Astrocyte (in vitro differentiated cells and primary cell): ENCODE results near the gene AMN. TPM values are rescaled to one million over a fixed set of nuclear protein-coding genes. Genes with fewer than 3 reads are reported as not detected.
A peak's percentile ranks its signal among the peaks of the same experiment; 100 is the strongest.

Source experiments
- DNase-seq: peaks from one replicate; pipeline ENCODE4 v3.0.0-alpha.2; 2010; ENCODE audit warnings: low read depth
- FAIRE-seq: peaks from 2 replicates; lab custom pipeline; 2011; peaks lifted over from hg19 to GRCh38; lab: Jason Lieb, UNC
- H2AFZ ChIP-seq: 2 replicates; pipeline ENCODE4 v1.6.0; 2012; ENCODE audit warnings: low read depth, low read length, inconsistent platforms
- H3K27ac ChIP-seq: 2 replicates; pipeline ENCODE4 v1.5.1; 2011; ENCODE audit warnings: low read depth, low read length, inconsistent platforms
- H3K27me3 ChIP-seq: 2 replicates; pipeline ENCODE4 v1.6.0; 2011; ENCODE audit warnings: low read length, inconsistent platforms; ENCODE audit not compliant: insufficient read depth
- H3K36me3 ChIP-seq: 2 replicates; pipeline ENCODE4 v1.5.1; 2011; ENCODE audit warnings: low read length, inconsistent platforms; ENCODE audit not compliant: insufficient read depth
- H3K4me1 ChIP-seq: 2 replicates; pipeline ENCODE4 v1.5.1; 2011; ENCODE audit warnings: low read length, inconsistent platforms; ENCODE audit not compliant: insufficient read depth
- H3K4me2 ChIP-seq: 2 replicates; pipeline ENCODE4 v1.6.0; 2012; ENCODE audit warnings: low read length, inconsistent platforms
- H3K4me3 ChIP-seq: 2 replicates; pipeline ENCODE4 v1.5.1; 2011; ENCODE audit warnings: low read depth, mild to moderate bottlenecking, low read length, inconsistent platforms; ENCODE audit not compliant: insufficient read depth
- H3K79me2 ChIP-seq: 2 replicates; pipeline ENCODE4 v1.6.0; 2012; ENCODE audit warnings: mild to moderate bottlenecking, low read length, inconsistent platforms; ENCODE audit not compliant: insufficient read depth
- H3K9ac ChIP-seq: 2 replicates; pipeline ENCODE4 v1.6.0; 2012; ENCODE audit warnings: mild to moderate bottlenecking, low read length, inconsistent platforms
- H3K9me3 ChIP-seq: 2 replicates; pipeline ENCODE4 v1.5.1; 2012; ENCODE audit warnings: low read depth, mild to moderate bottlenecking, low read length, inconsistent platforms; ENCODE audit not compliant: insufficient read depth
- H4K20me1 ChIP-seq: 2 replicates; pipeline ENCODE4 v1.6.0; 2012; ENCODE audit warnings: low read length, inconsistent platforms; ENCODE audit not compliant: insufficient read depth
- H3K27ac Mint-ChIP-seq: one replicate; pipeline ENCODE4 v1.8.0; 2021; ENCODE audit warnings: mild to moderate bottlenecking, mixed read lengths; ENCODE audit not compliant: unreplicated experiment
- H3K27me3 Mint-ChIP-seq: one replicate; pipeline ENCODE4 v1.8.0; 2021; ENCODE audit warnings: low read depth, mixed read lengths; ENCODE audit not compliant: unreplicated experiment
- H3K36me3 Mint-ChIP-seq: one replicate; pipeline ENCODE4 v1.8.0; 2021; ENCODE audit warnings: low read depth, mixed read lengths; ENCODE audit not compliant: unreplicated experiment
- H3K4me1 Mint-ChIP-seq: one replicate; pipeline ENCODE4 v1.8.0; 2021; ENCODE audit warnings: low read depth, mixed read lengths; ENCODE audit not compliant: unreplicated experiment
- H3K4me3 Mint-ChIP-seq: one replicate; pipeline ENCODE4 v1.8.0; 2021; ENCODE audit warnings: mild to moderate bottlenecking, moderate library complexity, mixed read lengths; ENCODE audit not compliant: unreplicated experiment
- H3K9me3 Mint-ChIP-seq: one replicate; pipeline ENCODE4 v1.8.0; 2021; ENCODE audit warnings: mild to moderate bottlenecking, mixed read lengths; ENCODE audit not compliant: unreplicated experiment
- EZH2 ChIP-seq: IDR thresholded peaks from 2 replicates; pipeline ENCODE4 v1.6.1; 2012; ENCODE audit warnings: mild to moderate bottlenecking, low read length, inconsistent platforms; ENCODE audit not compliant: insufficient read depth
- total RNA-seq: library from RNA; stranded (reverse); gene quantifications from 2 replicates; pipeline ENCODE4 v1.2.1, GENCODE V29; 2021
- TF ChIP-seq, protein P1 (sequence below): IDR thresholded peaks from 2 replicates; pipeline ENCODE4 v1.5.1; 2011; ENCODE audit warnings: low read depth, mild to moderate bottlenecking, inconsistent platforms, low read length, moderate library complexity; ENCODE audit not compliant: insufficient read depth

AMN gene
- total RNA-seq, 1 donor from 2014 or later: 2.0 TPM

DNA sequence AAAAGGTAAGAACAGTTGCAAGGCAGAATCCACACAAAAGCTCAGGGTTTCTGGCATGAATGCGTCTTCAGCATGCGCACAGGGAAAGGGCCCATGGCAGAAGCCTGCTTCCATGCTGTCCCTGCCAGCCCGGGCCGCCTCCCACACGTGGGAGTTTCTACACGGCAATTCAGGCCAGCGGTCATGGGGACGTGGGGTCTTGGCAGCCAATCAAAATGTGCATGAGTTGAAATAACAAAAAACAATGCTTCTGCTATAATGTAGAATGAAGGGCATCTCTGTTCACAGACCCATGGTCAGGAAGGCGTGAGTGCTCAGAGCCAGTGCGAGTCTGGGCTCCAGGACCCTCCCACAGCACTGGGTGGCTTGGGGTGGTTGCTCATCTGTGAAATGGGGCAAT lies 28.6 kb downstream of the AMN start:
- DNase-seq (no peak), FAIRE-seq (no peak)
- Mint-ChIP-seq H3K36me3 (peaks cover 27% of the 10 kb centered on the region), H3K4me3 (no peak overlapping the region), H3K9me3 (no peaks in the 10 kb centered on the region), H3K27me3 (no peaks in the 10 kb centered on the region), H3K27ac (no peak overlapping the region), H3K4me1 (peaks cover 10% of the 10 kb centered on the region)
- Histone ChIP-seq H3K79me2 (no peaks in the 10 kb centered on the region), H2AFZ (no peak overlapping the region), H3K4me2 (no peak overlapping the region), H3K4me1 (peaks cover 27% of the 10 kb centered on the region), H3K4me3 (no peak overlapping the region), H3K27me3 (no peaks in the 10 kb centered on the region), H3K27ac (no peak overlapping the region), H3K36me3 (peaks cover 56% of the 10 kb centered on the region), H3K9me3 (no peaks in the 10 kb centered on the region), H3K9ac (no peak overlapping the region), H4K20me1 (peaks cover 68% of the 10 kb centered on the region)
- TF ChIP-seq, protein P1, sequence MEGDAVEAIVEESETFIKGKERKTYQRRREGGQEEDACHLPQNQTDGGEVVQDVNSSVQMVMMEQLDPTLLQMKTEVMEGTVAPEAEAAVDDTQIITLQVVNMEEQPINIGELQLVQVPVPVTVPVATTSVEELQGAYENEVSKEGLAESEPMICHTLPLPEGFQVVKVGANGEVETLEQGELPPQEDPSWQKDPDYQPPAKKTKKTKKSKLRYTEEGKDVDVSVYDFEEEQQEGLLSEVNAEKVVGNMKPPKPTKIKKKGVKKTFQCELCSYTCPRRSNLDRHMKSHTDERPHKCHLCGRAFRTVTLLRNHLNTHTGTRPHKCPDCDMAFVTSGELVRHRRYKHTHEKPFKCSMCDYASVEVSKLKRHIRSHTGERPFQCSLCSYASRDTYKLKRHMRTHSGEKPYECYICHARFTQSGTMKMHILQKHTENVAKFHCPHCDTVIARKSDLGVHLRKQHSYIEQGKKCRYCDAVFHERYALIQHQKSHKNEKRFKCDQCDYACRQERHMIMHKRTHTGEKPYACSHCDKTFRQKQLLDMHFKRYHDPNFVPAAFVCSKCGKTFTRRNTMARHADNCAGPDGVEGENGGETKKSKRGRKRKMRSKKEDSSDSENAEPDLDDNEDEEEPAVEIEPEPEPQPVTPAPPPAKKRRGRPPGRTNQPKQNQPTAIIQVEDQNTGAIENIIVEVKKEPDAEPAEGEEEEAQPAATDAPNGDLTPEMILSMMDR: no peak
- no peak for TF ChIP-seq EZH2

DNA sequence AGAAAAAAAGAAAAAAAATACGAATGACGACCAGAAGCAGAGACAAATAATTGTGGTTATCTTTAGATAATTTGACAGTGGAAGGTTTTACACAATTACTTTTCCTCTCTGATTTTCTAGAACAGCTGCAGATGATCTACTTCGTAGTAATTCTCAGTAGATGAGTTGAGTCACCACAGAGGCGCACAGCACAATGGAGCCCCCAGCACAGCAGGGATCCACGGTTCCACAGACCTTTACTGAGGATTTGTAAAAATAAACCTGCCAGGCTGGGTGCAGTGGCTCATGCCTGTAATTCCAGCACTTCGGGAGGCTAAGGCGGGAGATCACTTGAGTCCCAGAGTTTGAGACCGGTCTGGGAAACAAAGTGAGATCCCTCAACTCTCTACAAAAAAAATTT lies 29.3 kb downstream of the AMN start:
- H3K27ac ChIP-seq: no peak overlapping the region

DNA sequence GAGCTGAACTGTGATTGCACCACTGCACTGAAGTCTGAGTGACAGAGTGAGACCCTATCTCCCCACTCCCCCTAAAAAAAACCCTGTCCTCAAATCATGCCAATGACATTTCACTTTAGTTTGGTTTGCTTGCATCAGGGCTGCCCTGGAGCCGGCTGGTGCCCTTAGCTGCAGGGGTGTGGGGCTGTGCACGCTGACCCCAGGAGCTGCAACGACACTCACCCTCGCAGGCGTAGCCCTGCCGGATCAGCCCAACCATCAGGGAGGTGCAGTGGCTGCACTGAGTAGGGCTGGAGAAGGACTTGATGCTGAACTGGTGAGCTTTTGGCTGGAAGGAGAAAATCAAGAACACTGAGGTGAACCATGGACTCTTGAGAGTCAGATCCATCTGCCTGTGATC lies 29.8 kb downstream of the AMN start:
- Histone ChIP-seq H2AFZ (no peak overlapping the region), H3K4me1 (peaks cover 27% of the 10 kb centered on the region), H3K79me2 (no peaks in the 10 kb centered on the region), H3K4me2 (peak overlapping the region; percentile 21), H3K9me3 (no peaks in the 10 kb centered on the region), H3K4me3 (no peak overlapping the region), H3K27ac (no peak overlapping the region), H3K27me3 (no peaks in the 10 kb centered on the region), H3K9ac (no peak overlapping the region), H3K36me3 (peaks cover 49% of the 10 kb centered on the region), H4K20me1 (peaks cover 68% of the 10 kb centered on the region)
- H3K4me1 Mint-ChIP-seq: peaks cover 10% of the 10 kb centered on the region
- TF ChIP-seq, protein P1: no peak
- TF ChIP-seq EZH2: no peak
- no peak for DNase-seq
- FAIRE-seq: no peak
- H3K36me3 Mint-ChIP-seq: peaks cover 24% of the 10 kb centered on the region
- H3K9me3 Mint-ChIP-seq: no peaks in the 10 kb centered on the region
- H3K27me3 Mint-ChIP-seq: no peaks in the 10 kb centered on the region
- peak overlapping the region; percentile 18 for H3K27ac Mint-ChIP-seq
- no peak overlapping the region for H3K4me3 Mint-ChIP-seq

More for the DNA sequence above, 29.3 kb downstream of the AMN start:
- H3K4me1 ChIP-seq: peaks cover 27% of the 10 kb centered on the region
- peak; percentile 61 for DNase-seq
- H3K36me3 Mint-ChIP-seq: peaks cover 22% of the 10 kb centered on the region
- no peaks in the 10 kb centered on the region for H3K9me3 Mint-ChIP-seq
- no peak for FAIRE-seq
- no peak overlapping the region for H2AFZ ChIP-seq
- H3K4me1 Mint-ChIP-seq: peaks cover 10% of the 10 kb centered on the region
- H3K27me3 Mint-ChIP-seq: no peaks in the 10 kb centered on the region
- peaks cover 66% of the 10 kb centered on the region for H4K20me1 ChIP-seq
- H3K27ac Mint-ChIP-seq: peak overlapping the region; percentile 34
- peaks cover 52% of the 10 kb centered on the region for H3K36me3 ChIP-seq
- H3K4me3 Mint-ChIP-seq: no peak overlapping the region
- H3K9me3 ChIP-seq: no peaks in the 10 kb centered on the region
- H3K4me3 ChIP-seq: no peak overlapping the region
- H3K27me3 ChIP-seq: no peaks in the 10 kb centered on the region
- H3K79me2 ChIP-seq: no peaks in the 10 kb centered on the region
- no peak overlapping the region for H3K9ac ChIP-seq
- TF ChIP-seq, protein P1: no peak
- no peak for TF ChIP-seq EZH2
- peak overlapping the region; percentile 21 for H3K4me2 ChIP-seq
